ENCODE results near the gene CRELD1. TPM values are rescaled to one million over a fixed set of nuclear protein-coding genes. Genes with fewer than 3 reads are reported as not detected.

The CRELD1 gene
- total and polyA plus RNA-seq, 2 of the 13 experiments (the other 11 are each of a cell fraction or from before 2014, with no cell fraction given), result 27.1 to 61.9 TPM

GRCh38 chr3:9911863-9912262 is 21.8 kb upstream of the CRELD1 start:
- H3K4me2 ChIP-seq (ENCODE audit: low read depth, low read length), result no peak overlapping the region
- ChIA-PET CTCF (ENCODE audit: low intra/inter-chr PET ratio, low total read pairs) (no interaction called here), POLR2A (interaction anchor here (0.9 to 9.0 kb wide), 4 partner anchors 11 to 48 kb away, joined by 3 to 298 read pairs (median 62); partner anchors contain the start of genes CRELD1 and IL17RE)
- H3K9me3 ChIP-seq (ENCODE audit: low read length), result no peaks in the 10 kb centered on the region
- BruUV-seq (replicated peaks), result no TSS peak
- DNase-seq (ENCODE audit: low spot score) (no peak), ATAC-seq (no peak), FAIRE-seq (no peak)
- no peak for TF ChIP-seq TFAP4 (IDR thresholded peaks at IDR 0.05; ENCODE audit: borderline replicate concordance, low read depth)
- no peak for TF ChIP-seq IRX3 (CRISPR knock-in tag; IDR thresholded peaks at IDR 0.05; ENCODE audit: borderline replicate concordance, low read depth)
- no peak for TF ChIP-seq GPBP1L1 (CRISPR knock-in tag; IDR thresholded peaks at IDR 0.05)
- TF ChIP-seq ZNF574 (CRISPR knock-in tag; IDR thresholded peaks at IDR 0.05), result no peak
- TF ChIP-seq CSRNP1 (CRISPR knock-in tag; IDR thresholded peaks at IDR 0.05), result no peak
- TF ChIP-seq ZNF788 (CRISPR knock-in tag; IDR thresholded peaks at IDR 0.05; ENCODE audit: borderline replicate concordance), result no peak
- no peak for TF ChIP-seq NR2F6 (IDR thresholded peaks at IDR 0.05)
- TF ChIP-seq NR2F6 (CRISPR knock-in tag; IDR thresholded peaks at IDR 0.05), result no peak
- TF ChIP-seq RELA (CRISPR knock-in tag; IDR thresholded peaks at IDR 0.05), result no peak
- TF ChIP-seq ZNF230 (CRISPR knock-in tag; IDR thresholded peaks at IDR 0.05), result no peak
- TF ChIP-seq FLYWCH1 (CRISPR knock-in tag; IDR thresholded peaks at IDR 0.05), result no peak
- no peak for TF ChIP-seq ZNF496 (CRISPR knock-in tag; IDR thresholded peaks at IDR 0.05; ENCODE audit: insufficient replicate concordance)
- no peak for TF ChIP-seq TCF7 (IDR thresholded peaks at IDR 0.05; ENCODE audit: low read depth)
- H3K79me2 ChIP-seq (ENCODE audit: insufficient read depth, low read length), result no peaks in the 10 kb centered on the region
- 96% methylated on average over 8 of the region's 8 CpGs for WGBS (ENCODE audit: low lambda C conversion rate)
- no peaks in the 10 kb centered on the region for H3K27me3 ChIP-seq (ENCODE audit: control insufficient read depth in 1 of 2, insufficient read depth in 2 of 2, low read length in 2 of 2)
- H3K36me3 ChIP-seq (replicated peaks in 1 of 2; ENCODE audit: control insufficient read depth in 1 of 2, insufficient read depth in 2 of 2, low read length in 2 of 2), result peaks cover 13 to 32% of the 10 kb centered on the region in 2 experiments
- intact Hi-C loops (cut with micrococcal nuclease; ENCODE audit: unreplicated experiment), result no loop called here
- no peak overlapping the region for H3K4me3 ChIP-seq (replicated peaks in 1 of 3; ENCODE audit: insufficient read depth in 1 of 3, low read depth in 2 of 3, low read length in 3 of 3)
- in situ Hi-C loops (cut with HindIII; ENCODE audit: extremely low pct_ligation_motif_present, low pct_unique_long_range_greater_than_20kb), result no loop called here
- H3K27ac ChIP-seq (ENCODE audit: extremely low read length, insufficient read depth, low read length), result no peak overlapping the region
- H3K9ac ChIP-seq (ENCODE audit: insufficient read depth, low read depth, low read length), result no peak overlapping the region
- no peak overlapping the region for H2AFZ ChIP-seq (ENCODE audit: low read length)
- H3K4me1 ChIP-seq (ENCODE audit: insufficient read depth, low read length), result peaks cover 23% of the 10 kb centered on the region
- no peaks in the 10 kb centered on the region for H4K20me1 ChIP-seq (ENCODE audit: insufficient read depth, low read length)
